ENCODE measurements around the gene NPM3. TPM values are rescaled to one million over a fixed set of nuclear protein-coding genes. Genes with fewer than 3 reads are reported as not detected.

NPM3 gene
- total RNA-seq, 1 donor from 2014 or later: 93.1 TPM

GRCh38 chr10:101827919-101828600 is 44.8 kb upstream of the NPM3 start:
- no peak overlapping the region for H3K9ac ChIP-seq
- H3K27me3 ChIP-seq: no peaks in the 10 kb centered on the region
- peaks cover 23% of the 10 kb centered on the region for H4K20me1 ChIP-seq (ENCODE audit: low read depth)
- peaks cover 15% of the 10 kb centered on the region for H3K4me1 ChIP-seq
- Mint-ChIP-seq H3K36me3 (no peaks in the 10 kb centered on the region), H3K27me3 (ENCODE audit: insufficient read depth, low read depth) (peaks cover 11% of the 10 kb centered on the region), H3K27ac (peak overlapping the region; percentile 57), H3K4me1 (peaks cover 22% of the 10 kb centered on the region), H3K9me3 (no peaks in the 10 kb centered on the region), H3K4me3 (peak overlapping the region; percentile 52)
- no peaks in the 10 kb centered on the region for H3K9me3 ChIP-seq (ENCODE audit: low read depth)
- no peaks in the 10 kb centered on the region for H3K79me2 ChIP-seq (ENCODE audit: low read depth)
- H3K36me3 ChIP-seq: no peaks in the 10 kb centered on the region
- no peak overlapping the region for H3K4me3 ChIP-seq
- no peak overlapping the region for H3K4me2 ChIP-seq
- DNase-seq (ENCODE audit: low spot score): no peak
- peaks cover 29% of the 10 kb centered on the region for H3F3A ChIP-seq (ENCODE audit: low read depth)
- H2AFZ ChIP-seq (replicated peaks): no peak overlapping the region
- TF ChIP-seq EZH2phosphoT487 (IDR thresholded peaks at IDR 0.05) (no peak), EZH2 (IDR thresholded peaks at IDR 0.05) (no peak), CTCF (IDR thresholded peaks at IDR 0.05) (no peak)
- no peak overlapping the region for H3K27ac ChIP-seq

GRCh38 chr10:101826852-101827434 is 43.7 kb upstream of the NPM3 start:
- no peak overlapping the region for H3K27ac ChIP-seq
- no peak for DNase-seq (ENCODE audit: low spot score)
- no peaks in the 10 kb centered on the region for H3K27me3 ChIP-seq
- Mint-ChIP-seq H3K4me3 (no peak overlapping the region), H3K36me3 (no peaks in the 10 kb centered on the region), H3K27ac (no peak overlapping the region), H3K9me3 (no peaks in the 10 kb centered on the region), H3K4me1 (peaks cover 21% of the 10 kb centered on the region), H3K27me3 (ENCODE audit: insufficient read depth, low read depth) (peaks cover 13% of the 10 kb centered on the region)
- peaks cover 23% of the 10 kb centered on the region for H4K20me1 ChIP-seq (ENCODE audit: low read depth)
- no peak overlapping the region for H2AFZ ChIP-seq (replicated peaks)
- peaks cover 15% of the 10 kb centered on the region for H3K4me1 ChIP-seq
- no peak overlapping the region for H3K4me2 ChIP-seq
- peaks cover 29% of the 10 kb centered on the region for H3F3A ChIP-seq (ENCODE audit: low read depth)
- no peak overlapping the region for H3K9ac ChIP-seq
- H3K9me3 ChIP-seq (ENCODE audit: low read depth): no peaks in the 10 kb centered on the region
- no peak overlapping the region for H3K4me3 ChIP-seq
- H3K79me2 ChIP-seq (ENCODE audit: low read depth): no peaks in the 10 kb centered on the region
- H3K36me3 ChIP-seq: no peaks in the 10 kb centered on the region
- TF ChIP-seq EZH2 (IDR thresholded peaks at IDR 0.05) (no peak), EZH2phosphoT487 (IDR thresholded peaks at IDR 0.05) (no peak), CTCF (IDR thresholded peaks at IDR 0.05) (no peak)

- no peak overlapping the region for H2AFZ ChIP-seq (replicated peaks)
- H3K4me1 ChIP-seq: peaks cover 6% of the 10 kb centered on the region
- no peak overlapping the region for H3K4me3 ChIP-seq
- H3K79me2 ChIP-seq (ENCODE audit: low read depth): peaks cover 7% of the 10 kb centered on the region
- no peaks in the 10 kb centered on the region for H3K27me3 ChIP-seq
- Mint-ChIP-seq H3K4me3 (no peak overlapping the region), H3K27me3 (ENCODE audit: insufficient read depth, low read depth) (peaks cover 11% of the 10 kb centered on the region), H3K4me1 (peaks cover under 1% of the 10 kb centered on the region), H3K27ac (peak overlapping the region; percentile 34), H3K36me3 (no peaks in the 10 kb centered on the region), H3K9me3 (no peaks in the 10 kb centered on the region)
- H3K9me3 ChIP-seq (ENCODE audit: low read depth): no peaks in the 10 kb centered on the region
- H3K36me3 ChIP-seq: no peaks in the 10 kb centered on the region
- peaks cover 7% of the 10 kb centered on the region for H3F3A ChIP-seq (ENCODE audit: low read depth)
- no peak overlapping the region for H3K27ac ChIP-seq
- DNase-seq (ENCODE audit: low spot score): no peak
- TF ChIP-seq EZH2 (IDR thresholded peaks at IDR 0.05): no peak
- no peak for TF ChIP-seq CTCF (IDR thresholded peaks at IDR 0.05)
- no peak for TF ChIP-seq EZH2phosphoT487 (IDR thresholded peaks at IDR 0.05)
- no peak overlapping the region for H3K4me2 ChIP-seq
- peaks cover 16% of the 10 kb centered on the region for H4K20me1 ChIP-seq (ENCODE audit: low read depth)
- H3K9ac ChIP-seq: no peak overlapping the region
Observed at GRCh38 chr10:101824736-101825135, 41.5 kb upstream of the NPM3 start.
